H1 (cell line): ENCODE results near the gene CAPZB. TPM values are rescaled to one million over a fixed set of nuclear protein-coding genes. Genes with fewer than 3 reads are reported as not detected.

Experiments used
- CTCF ChIA-PET: fragments of 300-600 bp; sonication (Branson Sonifier 250); formaldehyde crosslinking; loops from one replicate; lab custom pipeline; 2021; ENCODE audit not compliant: partially characterized antibody; lab: Charles Lee
- POLR2A ChIA-PET: fragments of 300-600 bp; sonication (Branson Sonifier 250); formaldehyde crosslinking; loops from one replicate; lab custom pipeline; 2021; ENCODE audit warnings: inconsistent platforms; ENCODE audit not compliant: partially characterized antibody; lab: Charles Lee
- DNase-seq, 2 experiments: peaks; one replicate each; pipeline versions ENCODE4 v3.0.0 to v3.0.0-alpha.2; 2010 to 2022; ENCODE audit warnings: low spot score in 2 of 2, low read depth in 1 of 2, mixed read lengths in 1 of 2
- FAIRE-seq: peaks from 2 replicates; lab custom pipeline; 2011; peaks lifted over from hg19 to GRCh38; lab: Jason Lieb, UNC
- H2AFZ ChIP-seq: 2 replicates; pipeline ENCODE4 v1.8.1; 2012; ENCODE audit warnings: low read length, inconsistent platforms
- H2AK5ac ChIP-seq: 2 replicates; pipeline ENCODE4 v1.6.1; 2013; ENCODE audit warnings: low read depth, low read length
- H2BK120ac ChIP-seq: replicated peaks from 2 replicates; pipeline ENCODE3; 2013; ENCODE audit warnings: low read depth, low read length, inconsistent platforms
- H2BK12ac ChIP-seq: 2 replicates; pipeline ENCODE4 v1.6.1; 2013; ENCODE audit warnings: low read depth, low read length
- H2BK15ac ChIP-seq: 2 replicates; pipeline ENCODE4 v1.6.1; 2013; ENCODE audit warnings: low read length
- H2BK20ac ChIP-seq: 2 replicates; pipeline ENCODE4 v1.6.1; 2013; ENCODE audit warnings: low read length
- H2BK5ac ChIP-seq: 2 replicates; pipeline ENCODE4 v1.6.1; 2013; ENCODE audit warnings: low read depth, low read length
- H3K14ac ChIP-seq: 2 replicates; pipeline ENCODE4 v1.6.1; 2013; ENCODE audit warnings: inconsistent platforms; ENCODE audit not compliant: insufficient read length
- H3K18ac ChIP-seq: 2 replicates; pipeline ENCODE4 v1.6.1; 2013; ENCODE audit warnings: low read length; ENCODE audit errors: extremely low read depth
- H3K23ac ChIP-seq: 2 replicates; pipeline ENCODE4 v1.6.1; 2013; ENCODE audit warnings: inconsistent platforms; ENCODE audit not compliant: insufficient read length
- H3K23me2 ChIP-seq: 2 replicates; pipeline ENCODE4 v1.6.1; 2013; ENCODE audit warnings: low read depth, low read length
- H3K27ac ChIP-seq: 2 replicates; pipeline ENCODE4 v1.6.1; 2011; ENCODE audit warnings: low read depth, low read length, inconsistent platforms
- H3K27me3 ChIP-seq, 4 experiments: replicated peaks in 1 of 4; 1 replicate in 1 of 4; 2 replicates in 3 of 4; pipeline versions ENCODE4 v1.6.1 to v1.8.1; 2011 to 2013; ENCODE audit warnings: low read length in 3 of 4, mild to moderate bottlenecking in 3 of 4, inconsistent platforms in 2 of 4, mixed read lengths in 2 of 4, moderate library complexity in 1 of 4; ENCODE audit not compliant: control insufficient read depth in 3 of 4, insufficient read depth in 3 of 4; ENCODE audit errors: extremely low read depth in 1 of 4
- H3K36me3 ChIP-seq, 4 experiments: 2 replicates each; pipeline versions ENCODE4 v1.6.1 to v1.8.1; 2011 to 2013; ENCODE audit warnings: mild to moderate bottlenecking in 4 of 4, low read length in 3 of 4, moderate library complexity in 2 of 4, control low read depth in 1 of 4, inconsistent platforms in 1 of 4; ENCODE audit not compliant: insufficient read depth in 4 of 4, control insufficient read depth in 2 of 4
- H3K4ac ChIP-seq: replicated peaks from 2 replicates; pipeline ENCODE3; 2013; ENCODE audit warnings: low read length, low read depth, mixed read lengths, inconsistent platforms; ENCODE audit not compliant: insufficient read length
- H3K4me1 ChIP-seq, 4 experiments: replicated peaks in 1 of 4; 1 replicate in 1 of 4; 2 replicates in 3 of 4; pipeline versions ENCODE4 v1.6.1 to v1.8.1; 2011 to 2013; ENCODE audit warnings: low read length in 3 of 4, inconsistent platforms in 2 of 4, mixed read lengths in 1 of 4; ENCODE audit not compliant: insufficient read depth in 4 of 4, control insufficient read depth in 3 of 4
- H3K4me2 ChIP-seq, 2 experiments: 2 replicates each; pipeline versions ENCODE4 v1.6.1 to v1.8.1; 2011 to 2013; ENCODE audit warnings: low read depth in 2 of 2, low read length in 2 of 2, control low read depth in 1 of 2, inconsistent platforms in 1 of 2, mild to moderate bottlenecking in 1 of 2; ENCODE audit not compliant: insufficient read depth in 1 of 2
- H3K4me3 ChIP-seq, 4 experiments: fragments of 200-600, 300-600 bp in 1 of 4; sonication (generic), shearing (Covaris generic), sonication (Bioruptor Twin) in 1 of 4; 2 replicates each; pipeline versions ENCODE4 v1.5.1 to v1.8.1; 2011 to 2016; ENCODE audit warnings: low read length in 4 of 4, low read depth in 3 of 4, control low read depth in 2 of 4, inconsistent platforms in 2 of 4, mild to moderate bottlenecking in 2 of 4, mixed read lengths in 1 of 4, moderate library complexity in 1 of 4; ENCODE audit not compliant: insufficient read depth in 2 of 4; ENCODE audit errors: extremely low read depth in 1 of 4
- H3K56ac ChIP-seq: replicated peaks from 2 replicates; pipeline ENCODE3; 2013; ENCODE audit warnings: low read depth, mild to moderate bottlenecking, mixed read lengths, low read length, inconsistent platforms; ENCODE audit not compliant: insufficient read length
- H3K79me1 ChIP-seq: 2 replicates; pipeline ENCODE4 v1.6.1; 2013; ENCODE audit warnings: low read depth, low read length, control low read depth
- H3K79me2 ChIP-seq, 2 experiments: 2 replicates each; pipeline versions ENCODE4 v1.6.1 to v1.8.1; 2012 to 2013; ENCODE audit warnings: low read length in 2 of 2, mild to moderate bottlenecking in 2 of 2, inconsistent platforms in 1 of 2; ENCODE audit not compliant: insufficient read depth in 2 of 2, control insufficient read depth in 1 of 2
- H3K9ac ChIP-seq, 4 experiments: replicated peaks in 1 of 4; 1 replicate in 1 of 4; 2 replicates in 3 of 4; pipeline versions ENCODE4 v1.6.1 to v1.8.1; 2011 to 2013; ENCODE audit warnings: low read depth in 3 of 4, low read length in 3 of 4, control low read depth in 2 of 4, mild to moderate bottlenecking in 2 of 4, moderate library complexity in 2 of 4, inconsistent platforms in 1 of 4; ENCODE audit errors: extremely low read depth in 1 of 4
- H3K9me3 ChIP-seq, 2 experiments: 2 replicates each; pipeline versions ENCODE4 v1.6.1 to v1.8.1; 2012 to 2013; ENCODE audit warnings: mild to moderate bottlenecking in 2 of 2, moderate library complexity in 2 of 2, control low read depth in 1 of 2, inconsistent platforms in 1 of 2, low read depth in 1 of 2, low read length in 1 of 2, mixed read lengths in 1 of 2; ENCODE audit not compliant: insufficient read depth in 2 of 2
- H4K20me1 ChIP-seq, 2 experiments: replicated peaks in 1 of 2; 2 replicates each; pipeline versions ENCODE3 to v1.8.1; 2011 to 2013; ENCODE audit warnings: inconsistent platforms in 2 of 2, low read length in 2 of 2, mild to moderate bottlenecking in 1 of 2; ENCODE audit not compliant: insufficient read depth in 2 of 2, control insufficient read depth in 1 of 2
- H4K5ac ChIP-seq: 2 replicates; pipeline ENCODE4 v1.6.1; 2013; ENCODE audit warnings: low read length, low read depth, mixed read lengths, inconsistent platforms; ENCODE audit not compliant: insufficient read length
- H4K8ac ChIP-seq: 2 replicates; pipeline ENCODE4 v1.8.0; 2013; ENCODE audit warnings: mild to moderate bottlenecking, moderate library complexity, low read length, inconsistent platforms; ENCODE audit not compliant: insufficient read depth; ENCODE audit errors: extremely low read depth
- H4K91ac ChIP-seq: replicated peaks from 2 replicates; pipeline ENCODE3; 2013; ENCODE audit warnings: low read length, mixed read lengths, inconsistent platforms; ENCODE audit not compliant: insufficient read length
- MAFK ChIP-seq: IDR thresholded peaks from 2 replicates; pipeline ENCODE4 v1.6.1; 2012; ENCODE audit warnings: low read depth, mild to moderate bottlenecking, improper control_type of control experiment, low read length
- WGBS, 2 experiments: shearing (Covaris generic) in 1 of 2; methylation state at CpG; one replicate each; pipeline versions ENCODE4 v1.1.6 to v1.1.7; 2013 to 2015; ENCODE audit warnings: low lambda C conversion rate in 2 of 2, mixed read lengths in 2 of 2, inconsistent platforms in 1 of 2, low coverage in 1 of 2, missing lambda C conversion rate in 1 of 2; ENCODE audit not compliant: insufficient replicate concordance in 2 of 2, insufficient coverage in 1 of 2, insufficient read length in 1 of 2; ENCODE audit errors: extremely low coverage in 1 of 2, missing lambda C conversion rate in 1 of 2; 5-methylcytosine and 5-hydroxymethylcytosine counted together
- polyA plus RNA-seq, 7 experiments: library from polyadenylated mRNA; depleted of rRNA in 3 of 7; stranded (reverse) in 5 of 7; unstranded in 2 of 7; fragments of >200 nt in 5 of 7; fragments of 200-250 nt in 2 of 7; gene quantifications; 1 replicate in 5 of 7; 2 replicates in 1 of 7; 4 replicates in 1 of 7; pipeline versions ENCODE4 v1.2.1 to v1.2.3, GENCODE V29; 2011 to 2013; ENCODE audit warnings: missing spikeins in 2 of 7, mixed read lengths in 2 of 7
- total RNA-seq: library from RNA; stranded (reverse); fragmentation: NEBNext Ultra II Directional; extraction: Animal tissue kit (Norgen Biotek cat#: 25700); gene quantifications from 2 replicates; pipeline ENCODE4 v1.2.1, GENCODE V29; 2021

Gene CAPZB
- total and polyA plus RNA-seq, 2 of the 8 experiments (the other 6 are each of a cell fraction or from before 2014, with no cell fraction given): 162 to 371 TPM

DNA sequence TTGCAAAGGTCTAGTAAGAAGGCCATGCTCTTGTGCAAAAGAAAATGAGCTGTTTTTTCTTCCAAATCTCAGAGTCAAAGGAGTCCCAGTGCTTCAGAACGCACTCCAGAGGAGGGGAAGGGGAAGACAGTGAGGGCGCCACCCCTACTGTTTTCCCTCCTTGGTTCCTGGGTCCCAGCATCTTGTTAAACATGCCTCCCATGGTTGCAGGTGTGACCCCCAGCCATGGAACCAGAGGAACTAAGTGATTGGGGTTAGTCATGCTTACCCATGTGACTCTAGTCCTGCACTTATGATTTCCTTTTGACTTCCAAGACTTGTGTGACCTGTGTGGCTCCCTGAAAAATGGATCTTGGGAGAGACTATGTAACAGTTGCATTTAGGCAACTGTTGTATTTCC, 190.7 kb downstream of the CAPZB start:
- Histone ChIP-seq H4K91ac (no peak overlapping the region), H3K4ac (no peak overlapping the region), H3K79me1 (no peaks in the 10 kb centered on the region), H2BK5ac (no peak overlapping the region), H2AK5ac (no peak overlapping the region), H2AFZ (no peak overlapping the region), H3K4me3 (no peak overlapping the region), H2BK15ac (no peak overlapping the region), H3K9me3 (peaks cover 18 to 24% of the 10 kb centered on the region in 2 experiments), H3K4me1 (no peaks in the 10 kb centered on the region), H2BK120ac (no peak overlapping the region), H3K14ac (no peak overlapping the region), H4K5ac (no peak overlapping the region), H3K27me3 (peaks cover 0 to 5% (median 2%) of the 10 kb centered on the region in 4 experiments; a peak in 4 of 7 replicates), H3K79me2 (no peaks in the 10 kb centered on the region), H3K18ac (no peak overlapping the region), H3K23me2 (no peaks in the 10 kb centered on the region), H3K4me2 (no peak overlapping the region), H4K20me1 (peaks cover 0 to 3% of the 10 kb centered on the region in 2 experiments), H2BK12ac (no peak overlapping the region), H2BK20ac (no peak overlapping the region), H3K9ac (no peak overlapping the region), H3K36me3 (no peaks in the 10 kb centered on the region), H3K23ac (no peak overlapping the region), H3K27ac (no peak overlapping the region), H3K56ac (no peak overlapping the region), H4K8ac (no peak overlapping the region)
- DNase-seq: no peak
- 84% methylated on average over 2 of the region's 2 CpGs; no CpG with 5 or more reads in 1 of the 2 experiments for WGBS, 2 experiments
- ChIA-PET POLR2A (interaction anchor here (1.0 to 3.2 kb wide), 4 partner anchors 12 to 43 kb away, joined by 3 to 7 read pairs (median 4); partner anchors contain the start of genes AKR7A2, EMC1, MRTO4 and SLC66A1), CTCF (interaction anchor here (0.9 kb wide), 1 partner anchor 11 kb away, joined by 3 read pairs; no protein-coding TSS in a partner anchor)
- no peak for FAIRE-seq
- no peak for TF ChIP-seq MAFK
